GM12872 (cell line): ENCODE measurements around the gene CREB5.

ENCODE experiments used
- CTCF ChIP-seq: IDR thresholded peaks from 3 replicates; pipeline ENCODE4 v1.5.1; 2011; ENCODE audit warnings: low read depth, mild to moderate bottlenecking, low read length, moderate library complexity; ENCODE audit not compliant: insufficient read depth

The CREB5 gene

DNA sequence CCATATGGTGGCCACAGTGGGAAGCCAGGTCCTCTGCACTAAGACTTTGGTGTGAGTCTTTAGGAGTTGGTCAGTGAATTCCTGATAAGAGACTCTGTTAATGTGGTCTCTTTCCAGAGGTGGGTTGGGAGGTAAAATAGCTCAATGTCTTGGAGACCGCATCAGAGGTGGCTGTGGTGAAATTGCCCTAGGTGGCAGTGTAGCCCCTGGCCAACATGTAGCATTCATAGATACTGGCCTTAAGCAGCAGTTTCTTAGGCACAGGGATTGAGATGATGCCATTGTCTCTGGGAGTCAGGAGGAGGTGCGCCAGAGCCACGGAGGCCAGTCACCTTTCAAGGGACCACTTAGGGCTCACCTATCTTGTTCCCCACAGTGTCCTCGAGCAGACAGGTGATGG, 202.8 kb downstream of the CREB5 start:
- peak; percentile 44 for TF ChIP-seq CTCF

- no peak for TF ChIP-seq CTCF
These were observed 205.1 kb downstream of the CREB5 start for GRCh38 chr7:28617308-28617880.

- no peak for TF ChIP-seq CTCF
These were observed 206.1 kb downstream of the CREB5 start for GRCh38 chr7:28618383-28618782.

- no peak for TF ChIP-seq CTCF
These were observed 206.9 kb downstream of the CREB5 start for GRCh38 chr7:28619256-28619655.

DNA sequence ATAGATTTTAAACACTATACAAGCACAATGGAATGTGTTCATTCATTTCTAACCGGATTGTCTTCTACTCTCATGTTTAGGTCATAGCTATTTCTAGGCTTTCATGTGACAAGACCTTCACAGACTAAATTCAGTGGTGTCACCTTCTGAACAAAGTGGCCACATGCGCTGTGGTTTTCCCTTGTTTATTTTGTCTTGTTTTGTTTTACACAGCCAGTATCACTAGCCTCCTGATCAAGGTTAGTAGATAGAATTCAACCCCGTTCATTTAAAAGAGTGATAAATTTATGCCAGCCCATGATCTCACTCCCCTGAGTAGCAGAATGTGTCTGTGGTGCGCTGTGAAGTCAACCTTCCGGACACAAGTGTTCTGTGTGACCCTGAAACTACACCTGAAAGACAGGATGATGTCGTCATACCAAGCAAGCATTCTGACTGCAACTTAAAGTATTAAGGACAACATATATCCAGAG, 209.1 kb downstream of the CREB5 start:
- TF ChIP-seq CTCF = no peak

GRCh38 chr7:28623105-28623730, 210.9 kb downstream of the CREB5 start:
- TF ChIP-seq CTCF = no peak

DNA sequence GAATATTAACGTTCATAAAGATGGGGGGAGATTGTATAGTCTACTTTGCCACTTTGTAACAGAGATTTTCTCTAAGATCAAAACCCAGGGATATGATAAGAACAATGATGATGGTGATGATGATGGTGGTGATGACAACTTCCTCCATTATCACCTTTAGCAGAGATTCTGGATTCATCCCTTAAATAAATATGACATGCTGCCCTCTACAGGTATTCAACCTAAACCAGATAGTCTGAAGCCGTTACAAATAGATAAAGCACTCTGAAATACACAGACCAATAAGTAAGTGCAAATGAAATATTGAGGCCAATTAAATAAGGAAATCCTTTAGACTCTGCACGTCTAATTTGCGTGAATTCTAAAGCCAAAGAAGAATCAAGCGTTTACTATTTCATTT, 211.5 kb downstream of the CREB5 start:
- TF ChIP-seq CTCF = no peak
